ENCODE results near the gene PARP4.
"Not testable (repeated sequence)": the region's sequence is repeated elsewhere in the genome, so short reads cannot be mapped to it uniquely, and the experiment has no call there.

- TF ChIP-seq POLR2AphosphoS5 (IDR thresholded peaks at IDR 0.05), result not testable (repeated sequence)
- TF ChIP-seq, protein P1, sequence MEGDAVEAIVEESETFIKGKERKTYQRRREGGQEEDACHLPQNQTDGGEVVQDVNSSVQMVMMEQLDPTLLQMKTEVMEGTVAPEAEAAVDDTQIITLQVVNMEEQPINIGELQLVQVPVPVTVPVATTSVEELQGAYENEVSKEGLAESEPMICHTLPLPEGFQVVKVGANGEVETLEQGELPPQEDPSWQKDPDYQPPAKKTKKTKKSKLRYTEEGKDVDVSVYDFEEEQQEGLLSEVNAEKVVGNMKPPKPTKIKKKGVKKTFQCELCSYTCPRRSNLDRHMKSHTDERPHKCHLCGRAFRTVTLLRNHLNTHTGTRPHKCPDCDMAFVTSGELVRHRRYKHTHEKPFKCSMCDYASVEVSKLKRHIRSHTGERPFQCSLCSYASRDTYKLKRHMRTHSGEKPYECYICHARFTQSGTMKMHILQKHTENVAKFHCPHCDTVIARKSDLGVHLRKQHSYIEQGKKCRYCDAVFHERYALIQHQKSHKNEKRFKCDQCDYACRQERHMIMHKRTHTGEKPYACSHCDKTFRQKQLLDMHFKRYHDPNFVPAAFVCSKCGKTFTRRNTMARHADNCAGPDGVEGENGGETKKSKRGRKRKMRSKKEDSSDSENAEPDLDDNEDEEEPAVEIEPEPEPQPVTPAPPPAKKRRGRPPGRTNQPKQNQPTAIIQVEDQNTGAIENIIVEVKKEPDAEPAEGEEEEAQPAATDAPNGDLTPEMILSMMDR (IDR thresholded peaks at IDR 0.05 in 8 of 11, conservative IDR thresholded peaks at IDR 0.05 in 3 of 11), result not testable (repeated sequence)
Observed at GRCh38 chr13:24426045-24426444, 86.5 kb downstream of the PARP4 start.
